ENCODE results near the gene FBL. TPM values are rescaled to one million over a fixed set of nuclear protein-coding genes. Genes with fewer than 3 reads are reported as not detected.

The FBL gene
- total RNA-seq, 1 experiment from 2014 or later, result 554 TPM

DNA sequence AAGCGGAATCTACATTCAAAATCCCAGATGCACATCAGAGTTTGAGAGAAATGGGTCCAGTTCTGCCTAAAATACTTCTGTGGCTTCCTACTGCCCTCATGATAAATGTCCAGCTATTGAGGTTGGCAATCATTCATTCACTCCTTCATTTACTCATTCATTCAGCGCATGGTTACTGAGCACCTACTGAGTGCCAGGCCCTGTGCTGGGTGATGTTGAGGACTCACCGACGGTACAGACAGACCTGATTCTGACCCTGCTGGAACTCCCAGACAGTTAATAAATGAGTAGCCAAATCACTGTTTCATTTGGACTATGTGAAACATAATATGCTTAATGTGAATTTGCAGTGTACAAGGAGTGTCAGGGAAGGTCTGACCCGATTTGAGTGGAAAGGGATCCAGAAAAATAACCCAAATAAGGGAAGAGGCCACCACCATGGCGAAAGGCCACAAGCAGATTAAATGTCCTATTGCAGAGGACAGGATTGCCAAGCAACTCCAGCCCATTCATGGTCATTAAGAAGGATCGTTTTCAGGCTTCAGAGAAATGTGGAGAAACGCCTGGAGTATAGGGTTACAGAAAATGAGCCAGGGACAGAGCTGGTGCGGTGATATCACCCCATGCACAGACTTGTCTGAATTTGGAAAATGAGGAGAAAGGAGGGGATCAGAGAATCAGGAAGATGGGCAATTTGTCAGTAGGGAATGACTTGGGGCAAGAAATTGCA, 32.8 kb downstream of the FBL start:
- ChIA-PET RAD21 (ENCODE audit: low non-redundant PET in 1 of 2, low total read pairs in 2 of 2, uncharacterized antibody in 2 of 2, unreplicated experiment in 2 of 2) (no interaction called here), CTCF (no interaction called here), POLR2A (no interaction called here)
- ATAC-seq (no peak), DNase-seq (ENCODE audit: low read depth, low spot score) (no peak)
- H4K20me1 ChIP-seq (ENCODE audit: insufficient read depth), result no peaks in the 10 kb centered on the region
- H3K9me3 ChIP-seq (ENCODE audit: control insufficient read depth in 1 of 2, insufficient read depth in 1 of 2, low read depth in 1 of 2, low read length in 2 of 2), result no peaks in the 10 kb centered on the region
- TF ChIP-seq, protein P1, sequence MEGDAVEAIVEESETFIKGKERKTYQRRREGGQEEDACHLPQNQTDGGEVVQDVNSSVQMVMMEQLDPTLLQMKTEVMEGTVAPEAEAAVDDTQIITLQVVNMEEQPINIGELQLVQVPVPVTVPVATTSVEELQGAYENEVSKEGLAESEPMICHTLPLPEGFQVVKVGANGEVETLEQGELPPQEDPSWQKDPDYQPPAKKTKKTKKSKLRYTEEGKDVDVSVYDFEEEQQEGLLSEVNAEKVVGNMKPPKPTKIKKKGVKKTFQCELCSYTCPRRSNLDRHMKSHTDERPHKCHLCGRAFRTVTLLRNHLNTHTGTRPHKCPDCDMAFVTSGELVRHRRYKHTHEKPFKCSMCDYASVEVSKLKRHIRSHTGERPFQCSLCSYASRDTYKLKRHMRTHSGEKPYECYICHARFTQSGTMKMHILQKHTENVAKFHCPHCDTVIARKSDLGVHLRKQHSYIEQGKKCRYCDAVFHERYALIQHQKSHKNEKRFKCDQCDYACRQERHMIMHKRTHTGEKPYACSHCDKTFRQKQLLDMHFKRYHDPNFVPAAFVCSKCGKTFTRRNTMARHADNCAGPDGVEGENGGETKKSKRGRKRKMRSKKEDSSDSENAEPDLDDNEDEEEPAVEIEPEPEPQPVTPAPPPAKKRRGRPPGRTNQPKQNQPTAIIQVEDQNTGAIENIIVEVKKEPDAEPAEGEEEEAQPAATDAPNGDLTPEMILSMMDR (IDR thresholded peaks at IDR 0.05 in 2 of 3, conservative IDR thresholded peaks at IDR 0.05 in 1 of 3; ENCODE audit: borderline replicate concordance in 1 of 3, insufficient read depth in 1 of 3, low read depth in 2 of 3, low read length in 2 of 3), result no peak
- TF ChIP-seq SRF (IDR thresholded peaks at IDR 0.05; ENCODE audit: low read depth), result no peak
- no peak for TF ChIP-seq ZNF274 (IDR thresholded peaks at IDR 0.05; ENCODE audit: low read depth, low read length)
- TF ChIP-seq, protein P2, sequence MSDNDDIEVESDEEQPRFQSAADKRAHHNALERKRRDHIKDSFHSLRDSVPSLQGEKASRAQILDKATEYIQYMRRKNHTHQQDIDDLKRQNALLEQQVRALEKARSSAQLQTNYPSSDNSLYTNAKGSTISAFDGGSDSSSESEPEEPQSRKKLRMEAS (IDR thresholded peaks at IDR 0.05), result no peak
- TF ChIP-seq CBX3 (IDR thresholded peaks at IDR 0.05; ENCODE audit: low read depth), result no peak
- no peak overlapping the region for H3K27ac ChIP-seq (ENCODE audit: low read depth, low read length)
- H2AFZ ChIP-seq (ENCODE audit: low read depth, low read length, poor library complexity, severe bottlenecking), result no peak overlapping the region
- H3K9ac ChIP-seq (ENCODE audit: low read length), result no peak overlapping the region
- peaks cover 0 to 3% of the 10 kb centered on the region in 2 experiments; a peak in 1 of 4 replicates for H3K4me1 ChIP-seq (ENCODE audit: control insufficient read depth in 1 of 2, insufficient read depth in 2 of 2, low read length in 2 of 2)
- intact Hi-C loops (cut with micrococcal nuclease), result no loop called here
- no TSS peak for BruUV-seq (replicated peaks)
- no peak overlapping the region for H3K4me2 ChIP-seq (ENCODE audit: low read length)
- no peaks in the 10 kb centered on the region for H3K27me3 ChIP-seq (ENCODE audit: insufficient read depth, low read length)
- no peaks in the 10 kb centered on the region for H3K36me3 ChIP-seq (ENCODE audit: control insufficient read depth in 1 of 2, insufficient read depth in 2 of 2, low read length in 2 of 2)
- no peaks in the 10 kb centered on the region for H3K79me2 ChIP-seq (ENCODE audit: insufficient read depth, low read length)
- H3K4me3 ChIP-seq (replicated peaks in 1 of 2; ENCODE audit: low read depth in 1 of 2, low read length in 2 of 2), result no peak overlapping the region
- H3K9me2 ChIP-seq (ENCODE audit: insufficient read depth), result no peaks in the 10 kb centered on the region

GRCh38 chr19:39811064-39811463, 35.1 kb downstream of the FBL start:
- Histone ChIP-seq H3K27ac (ENCODE audit: low read depth, low read length) (no peak overlapping the region), H3K27me3 (ENCODE audit: insufficient read depth, low read length) (no peaks in the 10 kb centered on the region), H3K4me1 (ENCODE audit: control insufficient read depth in 1 of 2, insufficient read depth in 2 of 2, low read length in 2 of 2) (peaks cover 0 to 4% of the 10 kb centered on the region in 2 experiments; a peak in 1 of 4 replicates), H3K9me3 (ENCODE audit: control insufficient read depth in 1 of 2, insufficient read depth in 1 of 2, low read depth in 1 of 2, low read length in 2 of 2) (no peaks in the 10 kb centered on the region), H3K9ac (ENCODE audit: low read length) (no peak overlapping the region), H4K20me1 (ENCODE audit: insufficient read depth) (no peaks in the 10 kb centered on the region), H2AFZ (ENCODE audit: low read depth, low read length, poor library complexity, severe bottlenecking) (no peak overlapping the region), H3K4me2 (ENCODE audit: low read length) (no peak overlapping the region), H3K4me3 (replicated peaks in 1 of 2; ENCODE audit: low read depth in 1 of 2, low read length in 2 of 2) (no peak overlapping the region), H3K9me2 (ENCODE audit: insufficient read depth) (no peaks in the 10 kb centered on the region), H3K79me2 (ENCODE audit: insufficient read depth, low read length) (no peaks in the 10 kb centered on the region), H3K36me3 (ENCODE audit: control insufficient read depth in 1 of 2, insufficient read depth in 2 of 2, low read length in 2 of 2) (no peaks in the 10 kb centered on the region)
- ATAC-seq, result no peak
- intact Hi-C loops (cut with micrococcal nuclease), result no loop called here
- no peak for DNase-seq (ENCODE audit: low read depth, low spot score)
- CTCF ChIA-PET, result no interaction called here
- RAD21 ChIA-PET (ENCODE audit: low non-redundant PET in 1 of 2, low total read pairs in 2 of 2, uncharacterized antibody in 2 of 2, unreplicated experiment in 2 of 2), result no interaction called here
- POLR2A ChIA-PET, result no interaction called here
- no TSS peak for BruUV-seq (replicated peaks)
- no peak for TF ChIP-seq RAD21 (IDR thresholded peaks at IDR 0.05; ENCODE audit: low read depth)
- no peak for TF ChIP-seq ZFX (IDR thresholded peaks at IDR 0.05)
- TF ChIP-seq POLR2A (IDR thresholded peaks at IDR 0.05; ENCODE audit: borderline replicate concordance, extremely low read depth, insufficient read depth, insufficient read length), result no peak
- TF ChIP-seq SP1 (IDR thresholded peaks at IDR 0.05; ENCODE audit: low read depth), result no peak
- TF ChIP-seq, protein P1 (IDR thresholded peaks at IDR 0.05 in 2 of 3, conservative IDR thresholded peaks at IDR 0.05 in 1 of 3; ENCODE audit: borderline replicate concordance in 1 of 3, insufficient read depth in 1 of 3, low read depth in 2 of 3, low read length in 2 of 3), result no peak
- TF ChIP-seq, protein P3, sequence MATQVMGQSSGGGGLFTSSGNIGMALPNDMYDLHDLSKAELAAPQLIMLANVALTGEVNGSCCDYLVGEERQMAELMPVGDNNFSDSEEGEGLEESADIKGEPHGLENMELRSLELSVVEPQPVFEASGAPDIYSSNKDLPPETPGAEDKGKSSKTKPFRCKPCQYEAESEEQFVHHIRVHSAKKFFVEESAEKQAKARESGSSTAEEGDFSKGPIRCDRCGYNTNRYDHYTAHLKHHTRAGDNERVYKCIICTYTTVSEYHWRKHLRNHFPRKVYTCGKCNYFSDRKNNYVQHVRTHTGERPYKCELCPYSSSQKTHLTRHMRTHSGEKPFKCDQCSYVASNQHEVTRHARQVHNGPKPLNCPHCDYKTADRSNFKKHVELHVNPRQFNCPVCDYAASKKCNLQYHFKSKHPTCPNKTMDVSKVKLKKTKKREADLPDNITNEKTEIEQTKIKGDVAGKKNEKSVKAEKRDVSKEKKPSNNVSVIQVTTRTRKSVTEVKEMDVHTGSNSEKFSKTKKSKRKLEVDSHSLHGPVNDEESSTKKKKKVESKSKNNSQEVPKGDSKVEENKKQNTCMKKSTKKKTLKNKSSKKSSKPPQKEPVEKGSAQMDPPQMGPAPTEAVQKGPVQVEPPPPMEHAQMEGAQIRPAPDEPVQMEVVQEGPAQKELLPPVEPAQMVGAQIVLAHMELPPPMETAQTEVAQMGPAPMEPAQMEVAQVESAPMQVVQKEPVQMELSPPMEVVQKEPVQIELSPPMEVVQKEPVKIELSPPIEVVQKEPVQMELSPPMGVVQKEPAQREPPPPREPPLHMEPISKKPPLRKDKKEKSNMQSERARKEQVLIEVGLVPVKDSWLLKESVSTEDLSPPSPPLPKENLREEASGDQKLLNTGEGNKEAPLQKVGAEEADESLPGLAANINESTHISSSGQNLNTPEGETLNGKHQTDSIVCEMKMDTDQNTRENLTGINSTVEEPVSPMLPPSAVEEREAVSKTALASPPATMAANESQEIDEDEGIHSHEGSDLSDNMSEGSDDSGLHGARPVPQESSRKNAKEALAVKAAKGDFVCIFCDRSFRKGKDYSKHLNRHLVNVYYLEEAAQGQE (IDR thresholded peaks at IDR 0.05; ENCODE audit: low read depth), result no peak
- TF ChIP-seq CBX3 (IDR thresholded peaks at IDR 0.05; ENCODE audit: low read depth), result no peak
- no peak for TF ChIP-seq ELF1 (IDR thresholded peaks at IDR 0.05; ENCODE audit: borderline replicate concordance, low read depth)

Data from HCT116 (cell line).